NOMO-1 treated with dmso at 0.1 percent for 144 hours (cell line): ENCODE results near the gene MASTL.
A peak's percentile ranks its signal among the peaks of the same experiment; 100 is the strongest.
"Not testable (repeated sequence)": the region's sequence is repeated elsewhere in the genome, so short reads cannot be mapped to it uniquely, and the experiment has no call there.

Experiments used
- DNase-seq: peaks from one replicate; lab custom pipeline; 2025; ENCODE audit not compliant: unreplicated experiment; lab: John Stamatoyannopoulos, UW

MASTL gene

DNA sequence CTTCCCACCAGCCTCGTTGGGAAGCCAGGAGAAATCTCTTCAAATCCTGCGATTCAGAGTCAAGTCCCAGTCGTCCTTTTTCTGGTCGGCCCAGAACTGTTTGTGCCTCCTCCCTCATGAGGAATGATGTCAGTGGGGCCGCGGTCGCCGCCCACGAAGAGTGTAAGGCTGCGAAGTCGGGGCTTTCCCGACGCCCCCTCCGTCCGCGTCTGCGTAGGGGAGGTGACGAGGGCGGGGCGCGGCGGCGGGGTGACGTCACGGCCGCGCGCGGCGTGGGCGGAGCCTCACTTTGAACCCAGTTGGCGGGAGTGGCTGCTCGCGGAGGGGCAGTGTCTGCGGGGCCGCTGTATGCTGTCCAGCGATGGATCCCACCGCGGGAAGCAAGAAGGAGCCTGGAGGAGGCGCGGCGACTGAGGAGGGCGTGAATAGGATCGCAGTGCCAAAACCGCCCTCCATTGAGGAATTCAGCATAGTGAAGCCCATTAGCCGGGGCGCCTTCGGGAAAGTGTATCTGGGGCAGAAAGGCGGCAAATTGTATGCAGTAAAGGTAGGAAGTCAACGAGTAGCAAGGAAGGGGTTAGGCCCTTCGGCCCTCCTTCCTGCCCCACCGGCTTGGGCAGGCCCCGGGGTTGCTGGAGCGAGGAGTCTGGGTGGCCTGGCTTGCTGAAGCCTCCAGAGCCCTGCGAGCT, at the start of gene MASTL:
Gene MASTL, plus strand, starts transcription at position 287 of the 689 bp plus-strand sequence. Its CDS starts 75 bp downstream, at position 362.
- DNase-seq, result peak; percentile 83

DNA sequence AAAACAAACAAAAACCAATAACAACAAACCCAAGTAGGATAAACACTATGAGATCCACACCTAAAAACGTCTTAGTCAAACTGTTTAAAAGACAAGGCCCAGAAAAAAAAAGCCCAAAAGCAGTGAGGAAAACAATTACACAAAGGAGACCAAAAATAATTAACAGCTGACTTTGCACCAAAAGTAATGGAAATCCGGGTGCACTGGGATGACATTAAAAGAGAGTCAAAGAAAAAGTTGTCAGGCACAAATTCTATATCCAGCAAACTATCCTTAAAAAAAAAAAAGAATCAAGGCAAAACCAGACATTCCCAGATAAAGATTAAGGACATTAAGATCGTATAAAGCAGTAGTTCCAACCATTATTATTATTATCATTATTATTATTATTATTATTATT, 47.0 kb upstream of the MASTL start:
- DNase-seq, result no peak

DNA sequence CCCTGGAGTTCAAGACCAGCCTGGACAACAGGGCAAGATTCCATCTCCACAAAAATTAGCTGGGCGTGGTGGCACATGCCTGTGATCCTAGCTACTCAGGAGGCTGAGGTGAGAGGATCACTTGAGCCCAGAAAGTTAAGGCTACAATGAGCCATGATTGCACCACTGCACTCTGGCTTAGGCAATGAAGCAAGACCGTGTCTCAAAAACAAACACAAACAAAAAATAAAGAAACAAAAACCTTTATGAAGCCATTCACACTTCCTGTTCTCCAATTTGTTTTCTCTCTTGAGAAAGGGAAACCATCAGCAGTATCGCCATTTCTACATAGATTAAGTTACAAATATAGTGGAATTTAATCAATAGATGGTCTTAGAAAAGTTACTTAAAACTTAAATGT, 20.8 kb upstream of the MASTL start:
- DNase-seq, result no peak

DNA sequence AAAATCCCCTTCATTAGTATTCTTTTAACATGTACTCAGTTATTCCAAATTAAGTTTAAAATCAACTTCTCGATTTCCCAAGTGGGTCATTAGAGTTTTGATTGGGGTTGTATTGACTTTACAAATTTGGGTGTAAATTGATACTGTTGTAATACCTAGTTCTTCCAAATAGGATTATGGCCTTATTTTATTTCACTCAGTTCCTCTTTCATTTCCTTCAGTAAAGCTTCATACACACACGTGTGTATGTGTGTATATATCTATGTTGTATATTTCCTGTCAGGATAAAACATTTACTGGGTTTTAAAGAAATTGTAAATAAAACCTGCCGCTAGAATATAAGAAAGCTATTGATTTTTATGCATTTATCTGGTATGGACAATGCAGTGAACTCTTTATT, 16.9 kb upstream of the MASTL start:
- no peak for DNase-seq

DNA sequence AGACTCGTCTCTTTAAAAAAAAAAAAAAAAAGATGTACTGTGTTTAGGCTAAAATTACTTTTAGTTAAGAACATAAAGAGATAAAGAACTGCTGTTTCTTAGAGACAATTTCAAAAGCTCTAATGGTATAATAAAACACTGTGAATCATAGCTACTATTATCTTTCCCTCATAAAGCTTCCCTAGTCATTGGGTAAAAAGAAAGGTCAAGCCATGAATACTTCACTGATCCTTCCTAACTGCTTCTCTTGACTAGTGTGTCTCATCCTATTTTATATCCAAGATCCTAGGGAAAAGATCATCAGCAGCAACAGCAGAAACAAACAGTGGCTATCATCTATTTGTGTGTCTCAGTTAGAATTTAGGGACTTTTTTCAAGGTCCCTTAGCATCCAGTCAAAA, 11.5 kb upstream of the MASTL start:
- no peak for DNase-seq

DNA sequence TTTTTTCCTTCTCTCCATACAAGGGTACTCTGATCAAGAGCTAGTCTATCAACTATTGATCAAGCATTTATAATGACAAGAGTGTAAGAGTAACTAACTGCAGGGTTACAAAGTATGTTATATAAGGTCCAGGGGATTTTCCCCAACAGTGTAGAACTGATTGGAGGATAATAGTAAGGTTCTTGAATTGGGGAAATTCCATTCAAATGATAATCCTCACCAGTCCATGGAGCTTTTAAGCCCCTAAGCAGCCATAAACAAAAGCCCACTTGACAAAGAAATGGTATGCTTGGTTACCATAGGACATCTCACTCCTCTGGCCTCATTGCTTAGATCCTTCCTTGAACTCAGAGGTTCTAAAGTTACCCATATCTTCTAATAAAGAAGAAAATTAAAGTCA, 9.2 kb upstream of the MASTL start:
- no peak for DNase-seq

DNA sequence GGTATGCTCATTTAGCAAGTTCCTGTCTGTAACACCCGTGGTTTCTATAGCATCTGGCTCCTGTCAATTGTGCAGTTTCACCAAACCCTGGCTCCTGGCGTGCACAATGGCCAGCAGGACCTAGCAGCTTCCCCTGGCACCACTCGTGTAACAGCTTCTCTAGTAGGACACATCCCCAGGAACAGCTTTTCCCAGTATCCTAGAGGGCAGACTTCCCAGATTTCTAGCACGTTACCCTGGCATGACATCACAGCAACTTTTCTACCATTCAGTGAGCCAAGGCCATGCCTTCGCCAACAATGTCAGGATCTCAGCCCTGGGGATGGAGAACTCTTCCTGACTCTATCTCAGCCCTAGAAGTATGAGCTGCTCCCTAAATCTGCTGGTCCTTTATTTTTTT, 7.5 kb upstream of the MASTL start:
- DNase-seq, result no peak

DNA sequence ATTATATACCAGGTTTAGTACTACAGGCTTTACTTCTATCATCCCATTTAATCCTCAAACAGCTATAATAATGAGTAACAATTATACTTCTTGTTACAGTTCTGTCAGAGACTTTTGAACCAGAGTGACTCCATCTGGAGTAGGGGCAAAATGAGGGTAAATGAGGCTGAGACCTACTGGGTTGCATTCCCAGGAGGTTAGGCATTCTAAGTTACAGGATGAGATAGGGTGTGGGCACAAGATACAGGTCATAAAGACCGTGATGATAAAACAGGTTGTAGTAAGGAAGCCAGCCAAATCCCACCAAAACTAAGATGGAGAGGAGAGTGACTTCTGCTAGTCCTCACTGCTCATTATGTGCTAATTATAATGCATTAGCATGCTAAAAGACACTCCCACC, 4.9 kb upstream of the MASTL start:
- no peak for DNase-seq

DNA sequence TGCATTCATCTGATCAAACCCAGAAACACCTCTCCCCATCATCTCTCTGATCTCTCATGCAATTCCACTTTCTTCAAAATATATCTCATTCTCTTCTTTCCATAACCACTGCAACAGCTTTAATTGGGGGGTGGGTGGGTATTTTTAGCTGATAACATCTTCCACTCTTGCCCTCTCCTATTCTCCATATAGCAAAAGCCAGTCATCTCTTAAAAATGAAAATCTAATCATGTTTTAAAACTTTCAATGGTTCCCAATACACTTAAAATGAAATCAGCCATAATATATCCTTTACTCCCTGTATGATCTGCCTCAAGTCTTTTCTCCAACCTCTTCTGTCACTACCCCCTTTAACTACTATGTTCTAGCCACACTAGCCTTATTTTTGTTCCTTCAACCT, 2.5 kb upstream of the MASTL start:
- DNase-seq, result no peak

DNA sequence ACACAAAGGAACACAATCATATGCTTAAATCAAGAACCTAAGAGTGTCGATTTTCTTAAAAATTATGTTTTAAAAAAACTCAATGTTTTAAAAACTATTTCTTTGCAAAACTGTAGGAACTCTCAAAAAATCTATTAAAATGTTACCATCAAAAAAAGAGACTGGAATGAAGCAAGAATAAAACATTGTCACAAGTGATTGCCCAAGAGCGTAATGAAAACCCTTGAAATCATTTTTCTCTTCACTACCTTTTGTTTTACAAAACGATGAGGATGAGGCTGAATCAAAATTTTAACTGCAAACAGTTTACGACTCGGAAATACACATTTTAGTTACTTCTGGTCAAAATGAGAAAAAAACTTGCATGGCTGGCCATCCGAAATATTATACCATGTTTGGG, 1.8 kb upstream of the MASTL start:
- DNase-seq, result no peak

DNA sequence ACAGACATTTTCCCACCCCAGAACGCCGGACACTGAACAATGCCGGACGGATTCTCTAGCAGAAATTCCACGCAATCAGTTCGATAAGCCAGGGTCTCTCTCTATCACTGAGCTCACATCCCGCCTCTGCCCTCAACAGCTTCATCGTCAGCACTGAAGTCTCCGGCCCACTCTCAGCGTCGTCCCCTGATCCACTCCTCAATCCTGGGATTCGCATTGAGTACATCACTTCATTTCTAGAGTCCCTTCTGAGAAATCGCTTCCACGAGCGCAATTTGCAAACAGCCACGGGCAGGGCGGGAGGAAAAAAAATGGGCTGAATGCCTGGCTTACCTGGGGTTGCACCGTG, 1.3 kb upstream of the MASTL start:
- no peak for DNase-seq

DNA sequence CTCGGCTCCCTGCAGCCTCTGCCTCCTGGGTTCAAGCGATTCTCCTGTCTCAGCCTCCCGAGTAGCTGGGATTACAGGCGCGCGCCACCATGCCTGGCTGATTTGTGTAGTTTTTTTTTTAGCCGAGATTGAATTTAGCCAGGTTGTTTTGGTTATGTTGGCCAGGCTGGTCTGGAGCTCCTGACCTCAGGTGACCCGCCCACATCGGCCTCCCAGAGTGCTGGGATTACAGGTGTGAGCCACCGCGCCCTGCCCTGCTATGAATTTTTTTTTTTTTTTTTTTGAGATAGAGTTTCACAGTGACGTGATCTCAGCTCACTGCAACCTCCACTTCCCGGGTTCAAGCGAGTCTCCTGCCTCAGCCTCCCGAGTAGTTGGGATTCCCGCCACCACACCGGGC, 1.4 kb downstream of the MASTL start:
- DNase-seq, result not testable (repeated sequence)

DNA sequence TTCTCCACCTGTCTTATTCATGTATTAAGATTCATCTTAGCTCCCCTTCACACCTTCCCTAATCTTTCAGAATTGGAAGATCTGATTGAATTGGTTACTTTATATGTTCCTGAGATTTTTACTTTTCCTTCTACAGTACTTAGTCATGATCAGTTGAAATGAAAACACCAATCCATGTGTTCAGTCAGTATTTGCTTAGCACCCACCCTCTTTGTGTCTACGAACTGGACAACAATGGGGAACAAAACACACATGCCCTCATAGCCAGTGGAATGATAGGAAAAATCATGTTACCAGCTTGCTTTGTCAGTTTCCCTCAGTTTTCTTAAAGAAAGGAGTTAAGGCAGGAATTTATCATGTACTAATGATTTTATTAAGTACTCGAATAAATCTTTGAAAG, 2.0 kb downstream of the MASTL start:
- no peak for DNase-seq

DNA sequence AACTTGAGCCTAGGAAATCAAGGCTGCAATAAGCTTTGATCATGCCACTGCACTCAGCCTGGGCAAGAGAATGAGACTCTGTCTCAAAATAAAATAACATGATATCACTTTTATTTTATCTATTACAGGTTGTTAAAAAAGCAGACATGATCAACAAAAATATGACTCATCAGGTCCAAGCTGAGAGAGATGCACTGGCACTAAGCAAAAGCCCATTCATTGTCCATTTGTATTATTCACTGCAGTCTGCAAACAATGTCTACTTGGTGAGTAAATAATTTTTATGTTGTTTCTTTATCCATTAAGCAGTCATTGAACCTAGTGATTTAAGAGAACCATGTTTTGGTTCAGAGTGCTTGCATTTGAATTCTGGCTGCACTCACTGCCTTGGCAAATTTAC, 3.3 kb downstream of the MASTL start:
- no peak for DNase-seq

DNA sequence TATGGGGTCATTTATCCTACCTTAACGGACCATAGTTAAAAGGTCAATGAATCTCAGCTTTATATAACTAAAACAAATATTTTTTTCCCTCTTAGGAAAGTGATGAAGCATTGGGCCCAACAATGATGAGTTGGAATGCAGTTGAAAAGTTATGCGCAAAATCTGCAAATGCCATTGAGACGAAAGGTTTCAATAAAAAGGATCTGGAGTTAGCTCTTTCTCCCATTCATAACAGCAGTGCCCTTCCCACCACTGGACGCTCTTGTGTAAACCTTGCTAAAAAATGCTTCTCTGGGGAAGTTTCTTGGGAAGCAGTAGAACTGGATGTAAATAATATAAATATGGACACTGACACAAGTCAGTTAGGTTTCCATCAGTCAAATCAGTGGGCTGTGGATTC, 14.7 kb downstream of the MASTL start:
- DNase-seq, result no peak

DNA sequence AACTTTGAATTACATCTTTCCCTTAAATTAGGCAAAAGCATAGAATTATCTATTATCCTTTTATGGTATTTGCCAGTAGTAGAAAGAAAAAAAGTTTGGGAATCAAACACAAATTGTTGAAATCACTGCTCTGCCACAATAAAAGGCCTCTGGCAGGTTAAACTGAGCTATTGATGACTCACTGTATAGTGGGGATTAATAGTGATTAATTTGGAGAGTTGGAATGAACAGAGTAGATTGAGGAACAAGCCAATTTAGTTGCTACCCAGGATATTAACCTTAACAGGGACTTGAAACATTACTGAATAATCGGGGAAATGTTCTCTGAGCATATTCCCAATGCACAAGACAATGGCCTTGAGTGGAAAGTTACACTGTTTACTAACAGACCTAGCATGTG, 33.1 kb downstream of the MASTL start:
- no peak for DNase-seq

DNA sequence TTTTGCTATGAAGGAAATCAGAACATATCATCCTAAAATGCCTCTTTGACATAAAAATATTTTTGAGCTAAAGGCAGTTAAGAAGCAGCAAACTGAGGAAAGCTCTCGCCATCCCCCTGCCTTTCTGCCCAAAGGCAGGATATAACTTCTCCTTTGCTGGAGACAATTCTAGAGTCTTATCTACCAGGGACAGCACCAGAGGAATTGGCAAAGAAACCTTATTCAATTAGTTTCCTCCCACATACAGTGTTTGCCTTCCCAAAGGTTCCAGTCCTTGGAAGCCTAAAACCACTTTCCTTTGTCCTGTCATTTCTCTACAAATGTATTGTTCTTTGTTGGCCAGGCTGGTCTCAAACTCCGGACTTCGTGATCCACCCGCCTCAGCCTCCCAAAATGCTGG, 33.7 kb downstream of the MASTL start:
- no peak for DNase-seq

DNA sequence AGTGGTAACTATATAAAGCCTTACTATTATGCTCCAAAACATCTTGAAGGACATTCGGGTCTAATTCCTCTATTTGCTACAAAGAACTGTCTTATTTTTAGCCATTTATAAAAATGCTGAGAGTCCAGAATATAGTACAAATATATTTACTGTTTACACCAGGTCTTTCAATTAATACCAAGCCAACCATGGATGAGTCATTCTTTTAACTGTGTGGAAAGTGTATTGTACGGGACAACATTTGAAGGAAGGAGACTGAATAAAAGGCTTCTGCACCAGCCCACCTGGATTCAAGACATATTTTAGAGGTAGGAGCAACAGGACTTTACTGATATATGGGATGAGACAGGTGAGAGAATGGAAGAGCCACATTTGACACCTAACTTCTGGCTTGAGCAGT, 35.4 kb downstream of the MASTL start:
- no peak for DNase-seq

DNA sequence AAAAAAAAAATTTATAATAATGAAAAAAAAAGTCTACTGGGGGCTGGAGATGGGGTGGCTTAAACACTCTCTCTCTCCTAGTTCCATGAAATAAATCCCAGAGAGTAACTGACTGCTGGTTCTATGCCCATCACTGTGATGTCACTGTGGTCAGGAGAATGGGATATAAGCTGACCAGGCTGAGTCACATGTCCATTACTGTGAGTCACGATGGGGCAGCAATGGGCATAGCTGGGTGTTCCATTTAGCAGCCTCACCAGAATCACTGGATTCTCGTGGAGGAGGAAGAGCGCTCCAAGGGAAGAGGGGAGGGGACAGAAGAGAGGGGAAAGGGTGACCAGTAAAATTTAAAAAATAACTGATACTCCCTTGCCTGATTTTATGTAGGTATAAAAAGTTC, 37.1 kb downstream of the MASTL start:
- no peak for DNase-seq

DNA sequence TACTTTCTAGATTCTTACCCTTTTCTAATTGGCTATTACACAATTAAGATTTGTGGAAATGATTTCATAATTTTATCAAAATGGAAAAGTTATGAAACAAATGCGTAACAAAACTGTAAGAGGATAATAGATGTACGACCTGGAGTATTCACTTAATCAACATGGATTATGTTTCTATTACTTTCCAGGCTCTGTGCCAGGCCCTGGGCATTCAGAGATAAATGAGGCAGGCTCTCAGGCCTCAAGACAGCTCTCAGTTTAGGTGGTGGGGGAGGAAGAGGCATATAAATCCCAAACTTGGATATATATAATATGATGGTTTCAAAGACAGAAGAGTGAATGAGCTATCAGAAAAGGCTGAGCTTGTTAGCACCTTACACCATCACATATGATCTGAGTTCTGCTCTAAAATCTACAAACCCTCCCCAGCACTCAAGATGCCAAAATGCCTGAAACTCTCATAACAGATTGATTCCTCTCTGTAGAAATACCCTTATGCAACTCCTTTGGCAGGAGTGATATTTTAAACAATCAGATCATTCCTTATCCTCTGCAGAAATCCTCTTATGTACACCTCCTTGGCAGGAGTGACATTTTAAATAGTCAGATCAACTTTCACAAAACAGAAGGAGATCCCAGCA, 42.9 kb downstream of the MASTL start:
- DNase-seq, result no peak

DNA sequence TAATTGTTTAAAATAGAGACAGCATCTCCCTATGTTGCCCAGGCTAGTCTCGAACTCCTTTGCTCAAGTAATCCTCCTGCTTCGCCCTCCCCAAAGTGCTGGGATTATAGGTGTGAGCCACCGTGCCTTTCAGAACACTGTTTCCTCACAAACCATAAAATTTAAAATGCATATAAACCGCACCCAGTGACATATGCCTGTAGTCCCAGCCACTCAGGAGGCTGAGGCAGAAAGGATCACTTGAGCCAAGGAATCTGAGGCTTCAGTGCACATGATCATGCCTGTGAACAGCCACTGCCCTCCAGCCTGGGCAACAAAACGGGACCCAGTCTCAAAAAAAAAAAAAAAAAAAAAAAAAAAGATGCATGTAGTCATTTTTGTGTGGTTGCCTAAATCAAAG, 48.7 kb downstream of the MASTL start:
- no peak for DNase-seq

DNA sequence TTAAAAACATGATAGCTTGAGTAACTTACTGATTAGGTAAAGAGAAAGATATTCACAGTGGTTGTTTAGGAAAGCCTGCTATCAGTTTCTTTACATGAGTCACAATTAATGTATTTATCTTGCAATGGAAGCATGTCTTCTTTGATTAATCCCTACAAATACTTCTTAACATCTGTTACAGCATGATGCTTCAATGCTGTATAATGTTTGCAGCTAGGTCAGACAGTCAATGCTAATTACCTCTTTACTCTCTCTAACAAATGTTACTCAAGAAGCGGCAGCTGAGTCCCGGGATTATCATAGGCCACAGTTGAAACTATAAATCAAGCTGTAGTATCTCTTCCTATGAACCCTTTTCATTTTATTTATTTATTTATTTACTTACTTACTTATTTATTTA, 52.2 kb downstream of the MASTL start:
- DNase-seq, result no peak

DNA sequence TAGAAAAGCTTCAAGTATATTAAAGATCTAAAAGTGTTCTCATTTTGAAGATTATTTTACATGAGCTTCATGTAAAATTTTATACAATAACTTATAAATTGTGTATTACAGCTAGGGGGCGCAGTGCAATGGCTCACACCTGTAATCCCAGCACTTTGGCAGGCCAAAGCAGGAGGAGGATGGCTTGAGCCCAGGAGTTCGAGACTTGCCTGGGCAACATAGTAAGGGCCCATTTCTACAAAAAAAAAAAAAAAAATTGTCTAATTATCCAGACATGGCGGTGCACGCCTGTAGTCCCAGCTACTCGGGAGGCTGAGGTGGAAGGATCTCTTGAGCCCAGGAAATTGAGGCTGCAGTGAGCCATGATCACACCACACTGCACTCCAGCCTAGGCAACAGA, 68.8 kb downstream of the MASTL start:
- DNase-seq, result no peak
